COR-L47 (cell line): ENCODE results near the gene PEX11G.
"Not testable (repeated sequence)": the region's sequence is repeated elsewhere in the genome, so short reads cannot be mapped to it uniquely, and the experiment has no call there.

Experiments
- DNase-seq: peaks from one replicate; lab custom pipeline; 2025; lab: John Stamatoyannopoulos, UW

PEX11G gene

DNA sequence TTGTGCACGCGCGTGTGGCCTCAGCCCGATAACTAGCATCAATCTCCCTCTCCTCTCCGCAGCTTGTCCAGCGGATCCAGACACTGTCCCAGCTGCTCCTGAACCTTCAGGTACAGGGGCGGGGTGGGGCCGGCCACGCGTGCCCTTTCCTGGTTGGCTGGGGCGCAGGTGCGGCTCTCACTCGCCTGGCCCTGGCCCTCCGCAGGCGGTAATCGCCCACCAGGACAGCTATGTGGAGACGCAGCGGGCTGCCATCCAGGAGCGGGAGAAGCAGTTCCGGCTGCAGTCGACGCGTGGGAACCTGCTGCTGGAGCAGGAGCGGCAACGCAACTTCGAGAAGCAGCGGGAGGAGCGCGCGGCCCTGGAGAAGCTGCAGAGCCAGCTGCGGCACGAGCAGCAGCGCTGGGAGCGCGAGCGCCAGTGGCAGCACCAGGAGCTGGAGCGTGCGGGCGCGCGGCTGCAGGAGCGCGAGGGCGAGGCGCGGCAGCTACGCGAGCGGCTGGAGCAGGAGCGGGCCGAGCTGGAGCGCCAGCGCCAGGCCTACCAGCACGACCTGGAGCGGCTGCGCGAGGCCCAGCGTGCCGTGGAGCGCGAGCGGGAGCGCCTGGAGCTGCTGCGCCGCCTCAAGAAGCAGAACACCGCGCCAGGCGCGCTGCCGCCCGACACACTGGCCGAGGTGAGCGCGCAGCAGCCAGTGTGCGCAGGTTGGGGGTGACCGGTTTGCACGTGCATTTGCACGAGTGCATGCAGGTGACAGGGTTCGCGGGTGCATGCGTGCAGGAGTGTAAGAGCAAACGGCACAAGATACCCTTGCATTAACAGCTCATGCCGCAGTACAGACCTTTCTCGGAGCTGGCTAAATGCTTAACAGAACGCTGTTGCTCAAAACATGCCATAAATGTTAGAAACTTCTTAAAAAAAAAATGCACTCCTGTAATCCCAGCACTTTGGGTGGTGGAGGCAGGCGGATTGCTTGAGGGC, 21.5 kb downstream of the PEX11G start:
- no peak for DNase-seq

DNA sequence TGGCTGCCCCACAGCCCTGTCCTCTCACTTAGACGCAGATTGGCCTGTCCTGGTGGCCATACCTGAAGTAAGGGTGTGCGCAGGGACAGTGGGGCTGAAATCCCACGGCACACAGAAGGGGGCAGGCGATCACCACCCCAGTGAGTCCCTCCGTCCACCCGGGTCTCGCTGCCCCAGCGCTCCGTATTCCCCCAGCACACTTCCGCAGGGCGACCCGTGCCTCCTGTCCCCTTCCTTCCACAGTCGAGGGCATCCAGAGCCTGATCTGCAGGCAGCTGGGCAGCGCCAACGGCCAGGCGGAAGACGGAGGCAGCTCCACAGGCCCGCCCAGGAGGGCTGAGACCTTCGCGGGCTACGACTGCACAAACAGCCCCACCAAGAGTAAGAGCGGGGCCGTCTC, 25.3 kb downstream of the PEX11G start:
- no peak for DNase-seq

DNA sequence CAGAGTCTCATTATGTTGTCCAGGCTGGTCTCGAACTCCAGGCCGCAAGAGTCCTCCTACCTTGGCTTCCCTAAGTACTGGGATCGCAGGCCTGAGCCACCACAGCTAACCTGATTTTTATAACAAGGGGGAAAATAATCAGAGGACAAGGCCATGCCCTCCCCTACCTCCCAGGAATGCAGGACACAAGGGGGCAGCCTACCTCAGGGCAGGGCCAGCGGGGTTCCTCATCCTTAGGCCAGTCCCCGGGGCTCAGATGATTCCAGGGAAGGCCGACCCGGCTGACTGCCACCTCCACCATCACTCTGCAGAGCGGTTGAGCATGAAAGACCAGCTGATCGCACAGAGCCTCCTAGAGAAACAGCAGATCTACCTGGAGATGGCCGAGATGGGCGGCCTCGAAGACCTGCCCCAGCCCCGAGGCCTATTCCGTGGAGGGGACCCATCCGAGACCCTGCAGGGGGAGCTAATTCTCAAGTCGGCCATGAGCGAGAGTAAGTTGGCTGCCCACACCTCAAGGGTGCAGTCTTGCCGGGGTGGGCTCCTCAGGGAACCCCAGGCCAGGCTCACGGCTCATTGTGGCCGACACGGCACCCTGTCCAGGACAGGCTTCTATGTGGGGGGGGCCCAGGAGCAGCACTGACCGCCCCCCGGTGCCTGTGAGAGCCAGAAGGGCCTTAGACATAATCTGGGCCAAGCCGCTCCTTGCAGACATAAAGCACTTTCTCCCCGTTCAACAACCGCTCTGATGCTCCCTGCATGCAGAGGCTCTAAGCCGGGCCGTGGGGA, 26.8 kb downstream of the PEX11G start:
- no peak for DNase-seq

DNA sequence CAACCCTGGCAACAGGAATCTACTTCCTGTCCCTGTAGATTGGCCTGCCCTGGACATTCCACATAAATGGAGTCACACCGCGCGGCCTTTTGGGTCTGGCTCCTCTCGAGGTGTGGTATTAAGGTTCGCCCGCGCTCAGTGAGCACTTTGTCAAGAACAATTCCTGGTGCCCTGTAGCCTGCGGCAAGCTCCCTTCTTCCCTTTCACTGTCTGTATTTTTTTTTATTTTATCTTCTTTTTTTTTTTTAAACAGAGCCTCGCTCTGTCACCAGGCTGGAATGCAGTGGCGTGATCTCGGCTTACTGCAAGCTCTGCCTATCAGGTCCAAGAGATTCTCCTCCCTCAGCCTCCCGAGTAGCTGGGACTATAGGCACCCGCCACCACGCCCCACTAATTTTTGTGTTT, 28.3 kb downstream of the PEX11G start:
- no peak for DNase-seq

DNA sequence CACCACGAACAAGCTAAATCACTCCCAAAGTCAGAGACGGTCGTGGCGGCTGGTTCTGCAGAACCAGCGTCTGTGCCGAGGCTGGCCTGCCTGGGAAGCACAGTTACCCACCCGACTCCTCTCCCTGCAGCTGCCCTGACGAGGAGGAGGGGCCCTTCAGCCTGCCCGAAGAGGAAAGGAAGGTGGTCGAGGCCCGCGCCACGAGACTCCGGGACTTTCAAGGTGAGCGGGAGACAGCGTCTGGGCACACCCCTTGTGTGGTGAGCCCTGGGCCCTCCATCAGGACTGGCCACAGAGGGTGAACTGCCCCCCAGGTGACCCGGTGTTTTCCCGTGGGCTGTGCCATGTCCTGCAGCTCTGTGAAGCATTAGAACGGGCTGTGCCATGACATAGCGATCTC, 29.1 kb downstream of the PEX11G start:
- DNase-seq, result no peak

DNA sequence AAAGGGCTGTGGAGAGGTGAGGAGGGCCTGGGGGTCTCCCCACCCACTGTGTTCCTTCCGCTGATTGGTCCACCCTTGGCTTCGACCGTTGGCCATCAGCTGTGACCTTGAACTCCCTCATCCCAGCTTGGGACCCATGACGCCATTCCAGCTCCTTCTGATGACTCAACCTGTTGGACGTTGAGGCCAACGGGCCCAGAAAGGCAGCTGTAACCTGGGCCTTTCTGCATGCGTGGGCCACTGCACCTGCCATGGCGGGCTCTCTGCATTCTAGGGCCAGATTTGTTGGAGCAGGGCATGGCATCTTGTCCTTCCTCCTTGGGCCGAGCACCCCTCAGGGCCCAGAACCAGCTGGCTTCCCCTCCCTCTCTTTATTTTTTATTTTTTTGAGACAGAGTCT, 30.2 kb downstream of the PEX11G start:
- no peak for DNase-seq

DNA sequence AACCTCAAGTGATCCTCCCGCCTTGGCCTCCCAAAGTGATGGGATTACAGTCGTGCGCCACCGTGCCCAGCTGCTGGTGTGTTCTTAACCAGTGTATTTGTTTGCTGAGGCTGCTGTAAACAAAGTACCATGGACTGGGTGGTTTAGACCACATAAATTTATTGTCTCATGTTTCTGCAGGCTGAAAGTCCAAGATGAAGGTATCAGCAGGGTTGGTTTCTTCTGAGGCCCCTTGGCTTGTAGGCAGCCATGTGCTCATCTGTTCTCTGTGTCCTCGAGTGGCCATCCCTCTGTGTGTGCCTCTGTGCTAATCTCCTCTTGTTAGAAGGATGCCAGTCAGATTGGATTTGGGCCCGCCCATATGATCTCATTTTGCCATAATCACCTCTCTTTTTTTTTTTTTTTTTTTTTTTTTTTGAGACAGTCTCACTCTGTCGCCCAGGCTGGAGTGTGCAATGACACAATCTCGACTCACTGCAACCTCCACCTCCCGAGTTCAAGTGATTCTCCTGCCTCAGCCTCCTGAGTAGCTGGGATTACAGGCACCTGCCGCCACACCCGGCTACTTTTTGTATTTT, 31.8 kb downstream of the PEX11G start:
- DNase-seq, result no peak

DNA sequence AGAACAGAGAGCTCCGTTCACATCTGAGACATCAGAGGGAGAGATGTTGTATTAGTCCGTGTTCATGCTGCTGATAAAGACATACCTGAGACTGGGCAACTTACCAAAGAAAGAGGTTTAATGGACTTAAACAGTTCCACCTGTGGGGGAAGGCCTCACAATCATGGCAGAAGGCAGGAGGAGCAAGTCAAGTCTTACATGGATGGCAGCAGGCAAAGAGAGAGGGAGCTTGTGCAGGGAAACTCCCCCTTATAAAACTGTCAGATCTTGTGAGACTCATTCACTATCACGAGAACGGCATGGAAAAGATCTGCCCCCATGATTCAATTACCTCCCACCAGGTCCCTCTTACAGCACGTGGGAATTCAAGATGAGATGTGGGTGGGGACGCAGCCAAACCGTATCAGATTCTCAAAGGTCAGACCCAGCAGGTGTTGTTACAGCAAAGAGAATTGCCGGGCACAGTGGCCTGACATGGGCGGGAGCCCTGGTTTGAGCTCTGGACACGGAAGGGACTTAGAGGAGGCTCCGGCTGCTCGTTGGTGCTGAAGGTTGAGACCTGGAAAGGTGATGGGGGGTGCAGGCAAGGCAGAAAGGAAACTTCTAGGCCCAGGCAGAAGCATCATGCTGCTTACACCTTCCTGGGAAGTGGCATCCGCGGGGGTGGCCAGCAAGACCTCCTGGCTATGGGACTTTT, 33.1 kb downstream of the PEX11G start:
- no peak for DNase-seq

DNA sequence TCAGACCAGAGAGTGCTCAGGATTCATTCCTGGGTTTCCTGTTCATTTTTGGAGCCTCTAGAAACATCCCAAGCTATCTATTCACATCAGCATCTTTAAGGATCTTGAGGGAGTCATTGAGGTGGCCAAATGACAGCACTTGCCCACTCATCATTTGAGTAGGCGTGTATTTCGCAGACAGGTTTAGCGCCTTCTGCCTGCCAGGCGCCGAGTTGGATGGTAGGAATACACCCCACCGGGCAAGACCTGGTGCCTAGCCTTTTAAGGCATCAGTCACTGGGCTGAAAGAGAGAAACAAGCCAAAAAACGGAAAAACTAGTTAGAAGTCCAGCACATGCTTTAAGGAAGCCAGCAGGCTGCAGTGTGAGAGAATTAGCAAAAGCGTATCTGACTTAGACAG, 33.8 kb downstream of the PEX11G start:
- no peak for DNase-seq

DNA sequence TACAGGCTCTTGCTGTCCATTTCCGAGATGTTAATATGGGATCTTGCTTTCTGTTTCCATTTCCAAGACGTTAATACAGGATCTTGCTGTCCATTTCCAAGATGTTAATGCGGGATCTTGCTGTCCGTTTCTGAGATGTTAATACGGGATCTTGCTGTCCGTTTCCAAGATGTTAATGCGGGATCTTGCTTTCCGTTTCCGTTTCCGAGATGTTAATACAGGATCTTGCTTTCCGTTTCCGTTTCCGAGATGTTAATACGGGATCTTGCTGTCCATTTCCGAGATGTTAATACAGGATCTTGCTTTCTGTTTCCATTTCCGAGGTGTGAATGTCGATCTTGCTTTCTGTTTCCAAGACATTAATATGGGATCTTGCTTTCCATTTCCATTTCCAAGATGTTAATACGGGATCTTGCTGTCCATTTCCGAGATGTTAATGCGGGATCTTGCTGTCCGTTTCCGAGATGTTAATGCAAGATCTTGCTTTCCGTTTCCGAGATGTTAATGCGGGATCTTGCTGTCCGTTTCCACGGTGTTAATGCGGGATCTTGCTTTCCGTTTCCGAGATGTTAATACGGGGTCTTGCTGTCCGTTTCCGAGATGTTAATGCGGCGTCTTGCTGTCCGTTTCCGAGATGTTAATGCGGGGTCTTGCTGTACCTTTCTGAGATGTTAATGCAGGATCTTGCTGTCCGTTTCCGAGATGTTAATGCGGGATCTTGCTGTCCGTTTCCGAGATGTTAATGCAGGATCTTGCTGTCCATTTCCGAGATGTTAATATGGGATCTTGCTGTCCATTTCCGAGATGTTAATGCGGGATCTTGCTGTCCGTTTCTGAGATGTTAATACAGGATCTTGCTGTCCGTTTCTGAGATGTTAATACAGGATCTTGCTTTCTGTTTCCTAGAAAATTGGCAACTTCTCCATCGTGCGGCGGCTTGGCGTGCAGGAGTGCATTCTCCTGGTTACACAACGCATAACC, 38.3 kb downstream of the PEX11G start:
- DNase-seq, result no peak

DNA sequence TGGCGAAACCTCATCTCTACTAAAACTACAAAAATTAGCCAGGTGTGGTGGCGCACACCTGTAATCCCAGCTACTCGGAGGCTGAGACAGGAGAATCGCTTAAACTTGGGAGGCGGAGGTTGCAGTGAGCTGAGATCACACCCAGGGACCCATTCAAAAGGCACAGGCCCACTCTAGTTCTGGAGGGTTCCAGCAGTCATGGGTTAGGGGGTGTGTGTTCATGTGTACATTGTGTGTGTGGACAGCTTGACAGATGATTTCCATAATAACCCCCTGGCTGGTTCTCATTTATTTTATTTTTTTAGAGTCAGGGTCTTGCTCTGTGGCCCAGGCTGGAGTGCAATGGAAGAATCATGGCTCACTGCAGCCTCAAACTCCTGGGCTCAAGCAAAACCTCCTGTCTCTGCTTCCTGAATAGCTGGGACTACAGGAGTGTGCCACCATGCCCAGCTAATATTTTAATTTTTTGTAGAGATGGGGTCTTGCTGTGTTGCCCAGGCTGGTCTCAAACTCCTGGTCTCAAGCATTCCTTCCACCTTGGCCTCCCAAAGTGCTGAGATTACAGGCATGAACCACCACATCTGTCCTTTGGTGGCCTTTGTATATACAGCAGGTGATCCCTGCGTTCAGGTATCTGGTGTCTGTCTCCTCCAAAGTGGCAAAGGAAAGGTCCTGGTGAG, 39.3 kb downstream of the PEX11G start:
- not testable (repeated sequence) for DNase-seq

DNA sequence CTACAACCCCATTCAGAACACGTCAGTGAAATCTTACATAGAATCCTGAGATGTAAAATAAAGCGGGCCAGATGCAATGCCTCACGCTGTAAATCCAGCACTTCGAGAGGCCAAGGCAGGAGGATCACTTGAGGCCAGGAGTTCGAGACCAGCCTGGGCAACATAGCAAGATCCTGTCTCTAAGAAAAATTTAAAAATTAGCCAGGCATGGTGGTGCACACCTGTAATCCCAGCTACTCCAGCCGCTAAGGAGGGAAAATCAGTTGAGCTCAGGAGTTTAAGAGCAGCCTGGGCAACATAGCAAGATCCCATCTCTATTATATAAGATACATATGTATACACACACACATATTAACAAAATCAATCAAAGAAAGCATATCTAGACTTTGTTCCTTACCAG, 41.2 kb downstream of the PEX11G start:
- no peak for DNase-seq

DNA sequence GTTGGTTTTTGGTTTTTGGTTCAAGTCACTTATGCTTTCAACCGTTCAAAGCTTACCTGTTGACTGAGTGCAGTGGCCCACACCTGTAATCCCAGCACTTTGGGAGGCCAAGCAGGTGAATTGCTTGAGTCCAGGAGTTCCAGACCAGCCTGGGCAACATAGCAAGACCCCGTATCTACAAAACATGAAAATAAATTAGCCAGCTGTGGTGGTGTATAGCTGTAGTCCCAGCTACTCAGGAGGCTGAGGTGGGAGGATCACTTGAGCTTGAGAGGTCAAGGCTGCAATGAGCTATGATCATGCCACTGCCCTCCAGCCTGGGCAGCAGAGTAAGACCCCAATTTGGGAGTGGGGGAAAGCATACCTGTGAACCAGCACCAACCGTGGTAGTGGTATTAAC, 43.7 kb downstream of the PEX11G start:
- no peak for DNase-seq

DNA sequence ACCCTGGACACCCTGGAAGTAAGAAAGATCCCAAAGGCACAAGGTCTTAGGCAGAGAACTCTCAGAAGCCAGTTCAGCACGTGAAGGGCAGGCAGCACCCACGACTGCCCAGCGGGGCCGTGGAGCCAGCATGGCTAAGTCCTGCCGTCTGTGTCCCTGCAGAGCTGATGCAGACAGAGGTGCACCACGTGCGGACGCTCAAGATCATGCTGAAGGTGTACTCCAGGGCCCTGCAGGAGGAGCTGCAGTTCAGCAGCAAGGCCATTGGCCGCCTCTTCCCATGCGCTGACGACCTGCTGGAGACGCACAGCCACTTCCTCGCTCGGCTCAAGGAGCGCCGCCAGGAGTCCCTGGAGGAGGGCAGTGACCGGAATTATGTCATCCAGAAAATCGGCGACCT, 44.8 kb downstream of the PEX11G start:
- DNase-seq, result no peak

DNA sequence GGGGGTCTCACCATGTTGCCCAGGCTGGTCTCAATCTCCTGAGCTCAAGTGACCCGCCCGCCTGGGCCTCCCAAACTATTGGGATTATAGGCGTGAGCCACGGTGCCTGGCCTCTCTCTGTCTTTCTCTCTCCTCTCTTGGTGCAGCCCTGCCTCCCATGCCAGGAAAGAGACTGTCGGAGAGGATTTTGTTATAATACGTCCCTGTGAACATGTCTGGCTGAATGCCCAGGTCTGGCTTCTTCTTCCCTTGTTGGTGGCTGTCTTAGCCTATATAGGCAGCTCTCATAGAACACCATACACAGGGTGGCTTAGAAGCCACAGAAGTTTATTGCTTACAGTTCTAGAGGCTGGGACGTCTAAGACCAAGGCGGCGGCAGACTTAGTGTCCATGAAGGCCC, 46.4 kb downstream of the PEX11G start:
- no peak for DNase-seq

DNA sequence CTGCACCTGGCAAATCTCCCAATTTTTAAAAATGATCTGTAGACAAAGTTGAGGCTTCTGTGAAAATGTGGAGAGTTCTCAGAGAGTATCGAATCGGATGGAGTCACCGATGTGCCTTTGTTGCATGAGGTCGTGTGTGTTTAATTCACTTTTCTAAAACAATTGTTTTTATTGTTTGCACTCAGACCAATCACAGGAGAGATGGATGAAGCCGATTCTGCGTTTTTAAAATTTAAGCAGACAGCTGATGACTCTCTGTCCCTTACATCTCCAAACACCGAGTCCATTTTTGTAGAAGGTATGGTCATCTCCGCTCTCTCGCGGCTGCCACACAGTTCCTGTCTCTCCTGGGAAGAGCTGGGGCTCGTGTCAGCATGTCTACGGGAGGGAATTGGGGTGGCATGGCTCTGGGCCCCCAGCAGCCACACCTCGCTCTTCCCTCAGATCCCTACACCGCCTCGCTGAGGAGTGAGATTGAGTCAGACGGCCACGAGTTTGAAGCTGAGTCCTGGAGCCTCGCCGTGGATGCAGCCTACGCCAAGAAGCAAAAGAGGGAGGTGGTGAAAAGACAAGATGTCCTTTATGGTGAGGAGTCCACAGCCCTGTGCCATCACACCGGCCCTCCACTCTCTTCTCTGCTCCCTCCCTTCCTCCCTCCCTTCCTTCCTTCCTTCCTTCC, 47.2 kb downstream of the PEX11G start:
- DNase-seq, result no peak

DNA sequence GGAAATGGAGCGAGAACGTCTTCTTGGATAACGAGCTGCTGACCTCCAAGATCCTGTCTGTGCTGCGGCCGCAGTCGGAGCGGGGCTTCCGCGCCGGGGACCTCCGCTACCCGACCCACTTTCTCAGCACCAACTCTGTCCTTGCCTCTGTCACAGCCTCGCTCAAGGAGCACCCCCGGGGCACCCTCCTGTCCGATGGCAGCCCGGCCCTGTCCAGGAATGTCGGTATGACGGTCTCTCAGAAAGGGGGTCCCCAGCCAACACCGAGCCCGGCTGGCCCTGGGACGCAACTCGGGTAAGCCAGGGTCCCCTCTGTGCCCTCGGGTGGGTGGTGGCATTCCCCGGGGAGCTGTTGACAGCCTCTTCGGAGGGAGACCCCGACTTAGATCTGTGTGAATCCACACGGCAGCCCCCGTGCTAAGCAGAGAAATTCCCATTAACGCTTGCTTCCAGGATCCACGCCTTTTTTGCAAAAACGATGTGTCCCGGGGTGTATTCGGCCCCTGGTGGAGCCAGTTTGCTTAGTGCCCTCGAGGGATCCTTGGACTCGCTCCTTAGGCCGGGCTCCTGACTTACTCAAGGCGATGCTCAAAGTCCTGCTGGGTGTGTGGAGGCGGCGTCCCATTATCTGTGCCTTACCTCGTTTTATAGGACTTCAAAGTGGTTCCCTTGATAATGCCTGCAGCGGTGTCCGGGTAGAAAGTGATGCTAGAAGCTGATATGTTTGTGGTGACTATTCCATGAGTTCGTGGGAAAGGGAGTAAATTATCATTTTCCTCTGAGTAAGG, 48.5 kb downstream of the PEX11G start:
- no peak for DNase-seq

DNA sequence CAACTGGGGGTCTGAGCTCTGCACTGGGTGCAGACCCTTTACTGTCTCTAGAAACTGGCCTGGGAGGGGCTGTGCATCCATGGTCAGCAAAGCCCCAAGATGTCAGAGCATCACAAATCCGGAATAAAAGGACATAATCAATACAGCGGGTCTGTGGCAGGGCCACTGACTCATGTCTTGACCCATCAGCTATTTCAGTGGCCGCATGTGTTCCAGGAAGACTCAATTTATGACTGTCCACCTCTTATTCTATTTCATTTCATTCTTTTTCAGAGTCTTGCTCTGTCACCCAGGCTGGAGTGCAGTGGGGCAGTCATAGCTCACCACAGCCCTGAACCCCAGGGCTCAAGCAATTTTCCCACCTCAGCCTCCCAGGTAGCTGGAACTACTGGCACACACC, 53.2 kb downstream of the PEX11G start:
- no peak for DNase-seq

DNA sequence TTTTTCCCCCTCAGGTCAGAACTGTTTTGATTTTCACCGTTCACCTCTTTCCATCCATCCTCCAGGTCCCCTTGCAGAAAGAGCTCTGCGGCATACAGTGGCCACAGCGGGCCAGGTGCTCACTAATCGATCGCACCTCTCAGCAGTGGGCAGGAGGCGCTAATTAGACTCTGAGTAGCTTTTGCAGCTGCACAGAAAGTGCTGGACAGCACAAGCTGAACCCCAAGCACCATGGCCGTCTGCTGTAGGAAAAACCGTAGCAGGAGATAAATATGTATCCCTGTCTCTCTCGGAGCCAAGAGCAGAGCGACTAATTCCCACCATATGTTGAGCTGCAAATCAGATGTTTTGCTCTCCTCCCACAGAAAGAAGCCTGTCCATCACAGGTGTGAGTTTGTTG, 54.4 kb downstream of the PEX11G start:
- no peak for DNase-seq
